Osteoblast (primary cell): Measurements from ENCODE around the gene SPINK1. TPM values are rescaled to one million over a fixed set of nuclear protein-coding genes. Genes with fewer than 3 reads are reported as not detected.

Experiments used
- DNase-seq: peaks from one replicate; pipeline ENCODE4 v3.0.0; 2011; ENCODE audit warnings: low spot score, mixed read lengths; ENCODE audit not compliant: insufficient read length; ENCODE audit errors: missing footprints
- H2AFZ ChIP-seq: 2 replicates; pipeline ENCODE4 v1.6.0; 2011; ENCODE audit warnings: mild to moderate bottlenecking, low read length
- H3K27ac ChIP-seq: 2 replicates; pipeline ENCODE4 v1.5.1; 2011; ENCODE audit warnings: mild to moderate bottlenecking, low read depth, low read length, moderate library complexity
- H3K27me3 ChIP-seq: 2 replicates; pipeline ENCODE4 v1.6.0; 2012; ENCODE audit warnings: mild to moderate bottlenecking, control low read depth, inconsistent platforms, low read length, moderate library complexity; ENCODE audit not compliant: insufficient read depth
- H3K36me3 ChIP-seq: 2 replicates; pipeline ENCODE4 v1.5.1; 2011; ENCODE audit warnings: mild to moderate bottlenecking, low read length, control low read depth, moderate library complexity; ENCODE audit not compliant: insufficient read depth
- H3K4me1 ChIP-seq: 2 replicates; pipeline ENCODE4 v1.5.1; 2011; ENCODE audit warnings: mild to moderate bottlenecking, low read length, control low read depth, moderate library complexity; ENCODE audit not compliant: insufficient read depth
- H3K4me2 ChIP-seq: 2 replicates; pipeline ENCODE4 v1.6.0; 2011; ENCODE audit warnings: mild to moderate bottlenecking, low read length; ENCODE audit not compliant: insufficient read depth
- H3K4me3 ChIP-seq: fragments of 200-600 bp; sonication (generic); 3 replicates; pipeline ENCODE4 v1.5.1; 2012; ENCODE audit warnings: mild to moderate bottlenecking, low read length, inconsistent platforms; ENCODE audit not compliant: insufficient read depth
- H3K79me2 ChIP-seq: 2 replicates; pipeline ENCODE4 v1.6.0; 2012; ENCODE audit warnings: mild to moderate bottlenecking, low read length, control low read depth, inconsistent platforms; ENCODE audit not compliant: insufficient read depth
- H3K9me3 ChIP-seq: 2 replicates; pipeline ENCODE4 v1.5.1; 2011; ENCODE audit warnings: low read depth, low read length, control low read depth
- H4K20me1 ChIP-seq: 2 replicates; pipeline ENCODE4 v1.6.0; 2012; ENCODE audit warnings: mild to moderate bottlenecking, low read length, control low read depth; ENCODE audit not compliant: insufficient read depth
- CTCF ChIP-seq: IDR thresholded peaks from 2 replicates; pipeline ENCODE4 v1.5.1; 2011; ENCODE audit warnings: mild to moderate bottlenecking, low read depth, low read length, moderate library complexity; ENCODE audit errors: extremely low read depth
- total RNA-seq: library from RNA; depleted of rRNA; stranded (reverse); fragments of >200 nt; gene quantifications from 2 replicates; pipeline ENCODE4 v1.2.3, GENCODE V29; 2012

The SPINK1 gene
- total RNA-seq, 1 donor, result not detected

- TF ChIP-seq CTCF, result no peak
- DNase-seq, result no peak
- Histone ChIP-seq H4K20me1 (no peaks in the 10 kb centered on the region), H3K27me3 (no peaks in the 10 kb centered on the region), H2AFZ (no peak overlapping the region), H3K4me3 (no peak overlapping the region), H3K9me3 (no peaks in the 10 kb centered on the region), H3K79me2 (no peaks in the 10 kb centered on the region), H3K4me2 (no peak overlapping the region), H3K27ac (no peak overlapping the region), H3K36me3 (no peaks in the 10 kb centered on the region), H3K4me1 (no peaks in the 10 kb centered on the region)
These were observed 13.2 kb downstream of the SPINK1 start for GRCh38 chr5:147818290-147818689.

GRCh38 chr5:147813696-147814095 lies 17.8 kb downstream of the SPINK1 start:
- no peak for DNase-seq
- Histone ChIP-seq H2AFZ (no peak overlapping the region), H3K4me1 (no peaks in the 10 kb centered on the region), H3K4me2 (no peak overlapping the region), H3K27me3 (no peaks in the 10 kb centered on the region), H4K20me1 (no peaks in the 10 kb centered on the region), H3K36me3 (no peaks in the 10 kb centered on the region), H3K27ac (no peak overlapping the region), H3K4me3 (no peak overlapping the region), H3K9me3 (no peaks in the 10 kb centered on the region), H3K79me2 (no peaks in the 10 kb centered on the region)
- no peak for TF ChIP-seq CTCF

- H3K27me3 ChIP-seq, result no peaks in the 10 kb centered on the region
- no peaks in the 10 kb centered on the region for H3K79me2 ChIP-seq
- no peak overlapping the region for H3K4me2 ChIP-seq
- no peak overlapping the region for H2AFZ ChIP-seq
- no peaks in the 10 kb centered on the region for H3K4me1 ChIP-seq
- H3K9me3 ChIP-seq, result no peaks in the 10 kb centered on the region
- no peak for DNase-seq
- no peaks in the 10 kb centered on the region for H4K20me1 ChIP-seq
- TF ChIP-seq CTCF, result no peak
- no peaks in the 10 kb centered on the region for H3K36me3 ChIP-seq
- H3K27ac ChIP-seq, result no peak overlapping the region
- H3K4me3 ChIP-seq, result no peak overlapping the region
These were observed 21.4 kb downstream of the SPINK1 start for GRCh38 chr5:147809830-147810666.

GRCh38 chr5:147805030-147805454 lies 26.4 kb downstream of the SPINK1 start:
- H3K9me3 ChIP-seq, result no peaks in the 10 kb centered on the region
- no peaks in the 10 kb centered on the region for H3K27me3 ChIP-seq
- H3K4me2 ChIP-seq, result no peak overlapping the region
- no peaks in the 10 kb centered on the region for H3K79me2 ChIP-seq
- no peak overlapping the region for H3K27ac ChIP-seq
- TF ChIP-seq CTCF, result no peak
- DNase-seq, result no peak
- no peaks in the 10 kb centered on the region for H4K20me1 ChIP-seq
- no peaks in the 10 kb centered on the region for H3K4me1 ChIP-seq
- H3K4me3 ChIP-seq, result no peak overlapping the region
- H3K36me3 ChIP-seq, result no peaks in the 10 kb centered on the region
- no peak overlapping the region for H2AFZ ChIP-seq
